MM.1S (cell line): ENCODE measurements around the gene VLDLR.

Source experiments
- DNase-seq: peaks from one replicate; pipeline ENCODE4 v3.0.0-alpha.2; 2015
- H2AFZ ChIP-seq: fragments of 300-600 bp; sonication (generic); 2 replicates; pipeline ENCODE4 v1.6.0; 2016; ENCODE audit warnings: antibody characterized with exemption, low read length
- H3F3A ChIP-seq: fragments of 300-600 bp; sonication (generic); 2 replicates; pipeline ENCODE4 v1.6.1; 2016; ENCODE audit warnings: mild to moderate bottlenecking, antibody characterized with exemption, low read length, moderate library complexity, mixed read lengths; ENCODE audit not compliant: insufficient read depth
- H3K27ac ChIP-seq: fragments of 300-600 bp; sonication (generic); 2 replicates; pipeline ENCODE4 v1.5.1; 2016; ENCODE audit warnings: mild to moderate bottlenecking, low read length
- H3K27me3 ChIP-seq: fragments of 300-600 bp; sonication (generic); replicated peaks from 2 replicates; pipeline ENCODE4 v1.6.0; 2016; ENCODE audit warnings: low read length; ENCODE audit not compliant: insufficient read depth
- H3K36me3 ChIP-seq: fragments of 300-600 bp; sonication (generic); replicated peaks from 2 replicates; pipeline ENCODE4 v1.6.1; 2016; ENCODE audit warnings: mild to moderate bottlenecking, low read length, mixed read lengths; ENCODE audit not compliant: insufficient read depth
- H3K4me1 ChIP-seq: fragments of 300-600 bp; sonication (generic); 2 replicates; pipeline ENCODE4 v1.6.1; 2016; ENCODE audit warnings: low read length, mixed read lengths
- H3K4me2 ChIP-seq: fragments of 300-600 bp; sonication (generic); 2 replicates; pipeline ENCODE4 v1.6.0; 2016; ENCODE audit warnings: low read depth, low read length
- H3K4me3 ChIP-seq: fragments of 300-600 bp; sonication (generic); 2 replicates; pipeline ENCODE4 v1.5.1; 2016; ENCODE audit warnings: low read length, mixed read lengths
- H3K79me2 ChIP-seq: fragments of 300-600 bp; sonication (generic); 2 replicates; pipeline ENCODE4 v1.6.1; 2016; ENCODE audit warnings: mixed run types, low read length, mixed read lengths
- H3K9ac ChIP-seq: fragments of 300-600 bp; sonication (generic); 2 replicates; pipeline ENCODE4 v1.6.1; 2016; ENCODE audit warnings: low read length, mixed read lengths
- H3K9me2 ChIP-seq: fragments of 300-600 bp; sonication (generic); replicated peaks from 2 replicates; pipeline ENCODE4 v1.6.1; 2016; ENCODE audit warnings: mild to moderate bottlenecking, low read length, mixed read lengths; ENCODE audit not compliant: insufficient read depth
- H3K9me3 ChIP-seq: fragments of 300-600 bp; sonication (generic); replicated peaks from 2 replicates; pipeline ENCODE4 v1.6.1; 2016; ENCODE audit warnings: mild to moderate bottlenecking, low read length, mixed read lengths; ENCODE audit not compliant: insufficient read depth
- H4K20me1 ChIP-seq: fragments of 300-600 bp; sonication (generic); 2 replicates; pipeline ENCODE4 v1.6.1; 2016; ENCODE audit warnings: mild to moderate bottlenecking, low read length, moderate library complexity, mixed read lengths; ENCODE audit not compliant: insufficient read depth
- CTCF ChIP-seq: fragments of 300-600 bp; sonication (generic); IDR thresholded peaks from 2 replicates; pipeline ENCODE4 v1.5.1; 2016; ENCODE audit warnings: antibody characterized with exemption, low read length, mixed read lengths
- EZH2 ChIP-seq: fragments of 300-600 bp; sonication (generic); optimal IDR thresholded peaks from 2 replicates; pipeline ENCODE3; 2017; ENCODE audit warnings: low read depth, mild to moderate bottlenecking, antibody characterized with exemption, low read length, mixed read lengths
- EZH2phosphoT487 ChIP-seq: fragments of 300-600 bp; sonication (generic); IDR thresholded peaks from 2 replicates; pipeline ENCODE4 v1.6.1; 2018; ENCODE audit warnings: antibody characterized with exemption, low read length

Gene VLDLR

GRCh38 chr9:2634818-2635217, 13.2 kb downstream of the VLDLR start:
- DNase-seq: no peak
- no peak overlapping the region for H3K27ac ChIP-seq
- no peaks in the 10 kb centered on the region for H3K4me1 ChIP-seq
- no peaks in the 10 kb centered on the region for H3K9me2 ChIP-seq
- no peaks in the 10 kb centered on the region for H4K20me1 ChIP-seq
- H3K79me2 ChIP-seq: no peaks in the 10 kb centered on the region
- H2AFZ ChIP-seq: no peak overlapping the region
- H3K9ac ChIP-seq: no peak overlapping the region
- H3K4me3 ChIP-seq: no peak overlapping the region
- H3F3A ChIP-seq: no peaks in the 10 kb centered on the region
- no peak for TF ChIP-seq CTCF
- TF ChIP-seq EZH2phosphoT487: no peak
- no peak for TF ChIP-seq EZH2
- no peaks in the 10 kb centered on the region for H3K9me3 ChIP-seq
- no peaks in the 10 kb centered on the region for H3K27me3 ChIP-seq
- no peak overlapping the region for H3K4me2 ChIP-seq
- H3K36me3 ChIP-seq: no peaks in the 10 kb centered on the region

DNA sequence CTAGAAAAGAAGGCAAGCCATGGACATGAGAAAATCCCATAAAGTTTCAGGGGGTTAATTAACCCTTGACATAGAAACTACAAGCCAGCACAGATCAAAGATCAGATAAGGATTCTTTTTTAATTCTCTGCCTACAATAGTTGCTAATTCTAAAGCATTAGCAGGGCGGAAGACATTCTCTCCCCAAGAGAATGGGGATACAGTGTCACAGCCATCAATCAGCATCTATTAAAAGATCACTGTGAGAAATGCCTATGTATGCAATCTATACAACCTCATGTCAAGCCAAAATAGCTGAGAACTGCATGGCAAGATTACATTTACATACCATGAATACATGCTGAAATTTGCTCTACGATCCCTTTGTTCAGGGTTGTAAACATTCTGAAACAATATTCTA, 14.3 kb downstream of the VLDLR start:
- no peak for DNase-seq
- no peak overlapping the region for H3K4me2 ChIP-seq
- TF ChIP-seq EZH2 (no peak), EZH2phosphoT487 (no peak), CTCF (no peak)
- H3K27me3 ChIP-seq: no peaks in the 10 kb centered on the region
- no peak overlapping the region for H3K4me3 ChIP-seq
- no peaks in the 10 kb centered on the region for H3K9me2 ChIP-seq
- no peak overlapping the region for H2AFZ ChIP-seq
- no peaks in the 10 kb centered on the region for H3K79me2 ChIP-seq
- no peaks in the 10 kb centered on the region for H3K36me3 ChIP-seq
- H3F3A ChIP-seq: no peaks in the 10 kb centered on the region
- H3K4me1 ChIP-seq: no peaks in the 10 kb centered on the region
- H3K9ac ChIP-seq: no peak overlapping the region
- H4K20me1 ChIP-seq: no peaks in the 10 kb centered on the region
- no peak overlapping the region for H3K27ac ChIP-seq
- no peaks in the 10 kb centered on the region for H3K9me3 ChIP-seq

DNA sequence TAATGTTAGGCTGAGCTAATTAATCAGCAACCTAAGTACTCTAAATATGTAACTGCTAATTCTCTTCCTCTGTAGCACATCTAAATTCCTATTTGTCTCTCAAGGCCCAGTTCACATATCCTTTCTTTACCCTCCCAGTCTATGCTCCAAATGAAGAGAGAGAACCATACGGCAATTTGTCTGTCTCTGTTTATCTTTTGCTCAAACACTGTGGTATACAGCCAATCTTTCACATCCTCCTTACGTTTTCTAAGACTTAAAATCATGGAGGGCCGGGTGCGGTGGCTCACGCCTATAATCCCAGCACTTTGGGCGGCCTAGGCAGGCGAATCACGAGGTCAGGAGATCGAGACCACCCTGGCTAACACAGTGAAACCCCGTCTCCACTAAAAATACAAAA, 15.8 kb downstream of the VLDLR start:
- Histone ChIP-seq H3K9me3 (no peaks in the 10 kb centered on the region), H3K79me2 (no peaks in the 10 kb centered on the region), H2AFZ (no peak overlapping the region), H3K9me2 (no peaks in the 10 kb centered on the region), H3K27me3 (no peaks in the 10 kb centered on the region), H3K36me3 (no peaks in the 10 kb centered on the region), H4K20me1 (no peaks in the 10 kb centered on the region), H3K9ac (no peak overlapping the region), H3K4me2 (no peak overlapping the region), H3K4me1 (no peaks in the 10 kb centered on the region), H3F3A (no peaks in the 10 kb centered on the region), H3K4me3 (no peak overlapping the region), H3K27ac (no peak overlapping the region)
- TF ChIP-seq EZH2 (no peak), CTCF (no peak), EZH2phosphoT487 (no peak)
- DNase-seq: no peak
